ENCODE results near the gene NAA25. TPM values are rescaled to one million over a fixed set of nuclear protein-coding genes. Genes with fewer than 3 reads are reported as not detected.

Gene NAA25
- total and polyA plus RNA-seq, 2 donors (not counting 3 experiments of a cell fraction or from before 2014, with no cell fraction given) = 5.3 to 25.5 TPM

DNA sequence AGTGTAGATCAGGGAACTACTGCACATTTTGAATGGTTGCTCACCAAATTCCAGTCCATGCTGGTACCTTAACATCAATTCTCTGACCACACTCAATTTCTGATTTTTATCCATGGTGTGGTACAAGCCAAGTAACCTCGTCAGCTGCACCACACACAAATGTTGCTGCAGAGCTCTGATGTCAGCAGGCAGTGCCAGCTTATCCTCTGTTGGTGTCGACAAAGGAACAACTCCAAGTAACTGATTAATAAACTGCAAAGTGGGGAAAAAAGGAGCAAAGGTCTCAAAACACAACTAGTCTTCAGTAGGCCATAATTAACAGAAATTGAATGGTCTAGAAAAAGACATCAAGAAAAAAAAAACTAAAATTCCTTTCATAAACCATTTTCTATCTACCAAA lies 47.4 kb downstream of the NAA25 start:
- Histone ChIP-seq H3K36me3 (ENCODE audit: control insufficient read depth in 2 of 2, extremely low read depth in 1 of 2, insufficient read depth in 2 of 2, low read length in 2 of 2) (peaks cover 8 to 9% of the 10 kb centered on the region in 2 experiments), H3K4me3 (replicated peaks in 1 of 3; ENCODE audit: insufficient read depth in 1 of 3, low read depth in 1 of 3, low read length in 3 of 3) (no peak overlapping the region), H3K4me1 (ENCODE audit: control insufficient read depth, extremely low read depth, insufficient read depth, low read length) (no peaks in the 10 kb centered on the region), H3K4me2 (ENCODE audit: insufficient read depth, low read length) (no peak overlapping the region), H3K9me1 (replicated peaks; ENCODE audit: control insufficient read depth, extremely low read depth, insufficient read depth, low read length) (no peaks in the 10 kb centered on the region), H3K9me3 (replicated peaks; ENCODE audit: control insufficient read depth, insufficient read depth, low read length) (no peaks in the 10 kb centered on the region), H3K27me3 (ENCODE audit: control insufficient read depth in 2 of 2, insufficient read depth in 2 of 2, low read length in 2 of 2) (no peaks in the 10 kb centered on the region), H2AFZ (ENCODE audit: low read depth, low read length) (no peak overlapping the region), H3K9ac (replicated peaks; ENCODE audit: extremely low read depth, insufficient read depth, low read length) (no peak overlapping the region), H3K79me2 (ENCODE audit: control insufficient read depth, insufficient read depth, low read length) (no peaks in the 10 kb centered on the region), H4K20me1 (replicated peaks; ENCODE audit: control insufficient read depth, extremely low read depth, insufficient read depth, low read length) (no peaks in the 10 kb centered on the region), H3K27ac (ENCODE audit: insufficient read depth, low read depth, low read length) (no peak overlapping the region)
- ChIA-PET CTCF (no interaction called here), POLR2A (no interaction called here)
- intact Hi-C loops (cut with micrococcal nuclease) = no loop called here
- no peak for FAIRE-seq
- dilution Hi-C loops (cut with MboI; ENCODE audit: extremely low pct_ligation_motif_present, low sequenced_read_pairs) = no loop called here
- no peak for TF ChIP-seq GATA2 (IDR thresholded peaks at IDR 0.05; ENCODE audit: insufficient read depth, insufficient read length, low read depth, low read length)
- TF ChIP-seq POLR2A (IDR thresholded peaks at IDR 0.05; ENCODE audit: low read depth, low read length) = no peak
- no TSS peak for BruUV-seq (replicated peaks)
- DNase-seq (ENCODE audit: low read depth, low spot score) = no peak

DNA sequence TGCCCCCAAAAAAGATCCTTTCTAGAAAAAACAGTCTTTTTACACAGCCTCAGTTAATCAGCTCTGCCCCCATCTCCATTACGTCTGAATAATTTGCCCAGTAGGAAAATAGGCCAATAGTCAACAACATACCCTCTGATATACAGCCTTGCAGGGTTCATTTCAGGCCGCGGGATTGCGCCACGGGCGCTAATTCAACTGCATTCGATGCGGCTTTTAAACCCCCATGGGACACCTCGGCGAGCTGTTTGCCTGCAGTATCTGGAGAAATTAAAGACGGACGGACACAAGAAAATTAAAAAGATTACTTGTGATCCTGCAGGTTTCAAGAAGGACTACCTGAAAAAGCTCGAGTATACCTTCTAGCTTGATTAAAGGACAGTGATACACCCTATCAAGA lies 59.2 kb downstream of the NAA25 start:
- dilution Hi-C loops (cut with MboI; ENCODE audit: extremely low pct_ligation_motif_present, low sequenced_read_pairs) = no loop called here
- H3K9ac ChIP-seq (replicated peaks; ENCODE audit: extremely low read depth, insufficient read depth, low read length) = no peak overlapping the region
- TF ChIP-seq POLR2AphosphoS5 (IDR thresholded peaks at IDR 0.05; ENCODE audit: insufficient read depth, low read depth, low read length) = no peak
- no peak for TF ChIP-seq FOS (IDR thresholded peaks at IDR 0.05; ENCODE audit: borderline replicate concordance, insufficient read depth, low read length)
- TF ChIP-seq EZH2 (IDR thresholded peaks at IDR 0.05; ENCODE audit: borderline replicate concordance, low read depth, low read length, severe bottlenecking) = no peak
- no peak for TF ChIP-seq POLR2A (IDR thresholded peaks at IDR 0.05; ENCODE audit: low read depth, low read length)
- TF ChIP-seq, protein P1, sequence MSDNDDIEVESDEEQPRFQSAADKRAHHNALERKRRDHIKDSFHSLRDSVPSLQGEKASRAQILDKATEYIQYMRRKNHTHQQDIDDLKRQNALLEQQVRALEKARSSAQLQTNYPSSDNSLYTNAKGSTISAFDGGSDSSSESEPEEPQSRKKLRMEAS (IDR thresholded peaks at IDR 0.05; ENCODE audit: insufficient read depth, insufficient read length) = no peak
- TF ChIP-seq, protein P2, sequence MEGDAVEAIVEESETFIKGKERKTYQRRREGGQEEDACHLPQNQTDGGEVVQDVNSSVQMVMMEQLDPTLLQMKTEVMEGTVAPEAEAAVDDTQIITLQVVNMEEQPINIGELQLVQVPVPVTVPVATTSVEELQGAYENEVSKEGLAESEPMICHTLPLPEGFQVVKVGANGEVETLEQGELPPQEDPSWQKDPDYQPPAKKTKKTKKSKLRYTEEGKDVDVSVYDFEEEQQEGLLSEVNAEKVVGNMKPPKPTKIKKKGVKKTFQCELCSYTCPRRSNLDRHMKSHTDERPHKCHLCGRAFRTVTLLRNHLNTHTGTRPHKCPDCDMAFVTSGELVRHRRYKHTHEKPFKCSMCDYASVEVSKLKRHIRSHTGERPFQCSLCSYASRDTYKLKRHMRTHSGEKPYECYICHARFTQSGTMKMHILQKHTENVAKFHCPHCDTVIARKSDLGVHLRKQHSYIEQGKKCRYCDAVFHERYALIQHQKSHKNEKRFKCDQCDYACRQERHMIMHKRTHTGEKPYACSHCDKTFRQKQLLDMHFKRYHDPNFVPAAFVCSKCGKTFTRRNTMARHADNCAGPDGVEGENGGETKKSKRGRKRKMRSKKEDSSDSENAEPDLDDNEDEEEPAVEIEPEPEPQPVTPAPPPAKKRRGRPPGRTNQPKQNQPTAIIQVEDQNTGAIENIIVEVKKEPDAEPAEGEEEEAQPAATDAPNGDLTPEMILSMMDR (IDR thresholded peaks at IDR 0.05; ENCODE audit: extremely low read depth in 1 of 2, insufficient read depth in 1 of 2, low read depth in 1 of 2, low read length in 2 of 2) = no peak
- no peak for TF ChIP-seq GATA2 (IDR thresholded peaks at IDR 0.05; ENCODE audit: insufficient read depth, insufficient read length, low read depth, low read length)
- TF ChIP-seq MYC (IDR thresholded peaks at IDR 0.05; ENCODE audit: low read depth, low read length) = no peak
- TF ChIP-seq JUN (IDR thresholded peaks at IDR 0.05; ENCODE audit: borderline replicate concordance, insufficient read depth, insufficient read length, low read depth) = no peak
- H3K27ac ChIP-seq (ENCODE audit: insufficient read depth, low read depth, low read length) = no peak overlapping the region
- no peaks in the 10 kb centered on the region for H3K9me1 ChIP-seq (replicated peaks; ENCODE audit: control insufficient read depth, extremely low read depth, insufficient read depth, low read length)
- H3K9me3 ChIP-seq (replicated peaks; ENCODE audit: control insufficient read depth, insufficient read depth, low read length) = no peaks in the 10 kb centered on the region
- H3K4me1 ChIP-seq (ENCODE audit: control insufficient read depth, extremely low read depth, insufficient read depth, low read length) = peaks cover 17% of the 10 kb centered on the region
- peaks cover 8 to 21% of the 10 kb centered on the region in 2 experiments for H3K36me3 ChIP-seq (ENCODE audit: control insufficient read depth in 2 of 2, extremely low read depth in 1 of 2, insufficient read depth in 2 of 2, low read length in 2 of 2)
- no peaks in the 10 kb centered on the region for H3K27me3 ChIP-seq (ENCODE audit: control insufficient read depth in 2 of 2, insufficient read depth in 2 of 2, low read length in 2 of 2)
- ChIA-PET POLR2A (no interaction called here), CTCF (interaction anchor here (1.0 to 4.8 kb wide), 7 partner anchors 10 to 338 kb away, joined by 3 to 24 read pairs (median 4); no protein-coding TSS in a partner anchor)
- H3K79me2 ChIP-seq (ENCODE audit: control insufficient read depth, insufficient read depth, low read length) = peaks cover 5% of the 10 kb centered on the region
- no peak overlapping the region for H3K4me3 ChIP-seq (replicated peaks in 1 of 3; ENCODE audit: insufficient read depth in 1 of 3, low read depth in 1 of 3, low read length in 3 of 3)
- FAIRE-seq = no peak
- intact Hi-C loops (cut with micrococcal nuclease) = no loop called here
- no peak overlapping the region for H3K4me2 ChIP-seq (ENCODE audit: insufficient read depth, low read length)
- H2AFZ ChIP-seq (ENCODE audit: low read depth, low read length) = no peak overlapping the region
- DNase-seq (ENCODE audit: low read depth, low spot score) = no peak
- H4K20me1 ChIP-seq (replicated peaks; ENCODE audit: control insufficient read depth, extremely low read depth, insufficient read depth, low read length) = no peaks in the 10 kb centered on the region
- BruUV-seq (replicated peaks) = no TSS peak

Data from endothelial cell of umbilical vein (primary cell).